Adrenal gland (tissue), 12 donors: ENCODE data around the gene UTP20. TPM values are rescaled to one million over a fixed set of nuclear protein-coding genes. Genes with fewer than 3 reads are reported as not detected.

Experiments used
- DNase-seq, 7 donors: peaks; one replicate each; pipeline ENCODE4 v3.0.0-alpha.2; 2019 to 2020
- H3K27ac ChIP-seq, 5 donors: fragments of 200-600 bp; sonication (generic) in 4 of 5; 1 replicate in 3 of 5; 2 replicates in 2 of 5; pipeline versions ENCODE4 v1.5.1 to v1.8.0; 2016 to 2020; ENCODE audit warnings: mild to moderate bottlenecking in 1 of 5
- H3K27me3 ChIP-seq: fragments of 200-600 bp; 2 replicates; pipeline ENCODE4 v1.8.0; 2021
- H3K36me3 ChIP-seq, 2 donors: fragments of 200-600 bp; replicated peaks in 1 of 2; 1 replicate in 1 of 2; 2 replicates in 1 of 2; pipeline versions ENCODE4 v1.5.1 to v1.8.0; 2018 to 2022
- H3K4me1 ChIP-seq, 2 donors: fragments of 200-600 bp; replicated peaks in 1 of 2; 1 replicate in 1 of 2; 2 replicates in 1 of 2; pipeline versions ENCODE4 v1.5.1 to v1.8.0; 2018 to 2021
- H3K4me3 ChIP-seq, 4 donors: fragments of 200-600 bp; sonication (generic) in 3 of 4; one replicate each; pipeline ENCODE4 v1.5.1; 2016 to 2018
- H3K9me3 ChIP-seq, 3 donors: fragments of 200-600 bp; sonication (generic) in 1 of 3; replicated peaks in 1 of 3; 1 replicate in 2 of 3; 2 replicates in 1 of 3; pipeline versions ENCODE4 v1.5.1 to v1.8.0; 2016 to 2021
- POLR2A ChIP-seq, 2 donors: fragments of 450-650 bp; IDR thresholded peaks; one replicate each; pipeline ENCODE4 v1.6.1; 2017; ENCODE audit warnings: antibody characterized with exemption in 2 of 2, mild to moderate bottlenecking in 2 of 2, moderate library complexity in 1 of 2
- WGBS, 4 donors: extraction: QIAGEN DNeasy Blood & Tissue Kit in 2 of 4; methylation state at CpG; one replicate each; pipeline versions ENCODE4 v1.1.5 to v1.1.7; 2013 to 2017; 5-methylcytosine and 5-hydroxymethylcytosine counted together
- intact Hi-C, 2 donors: fragments of 100-400 bp; cut with DNase I; formaldehyde crosslinking; loops; one replicate each; pipeline versions ENCODE4 v1.14.1 to v1.15.0; 2022 to 2023
- polyA plus RNA-seq, 3 donors: library from polyadenylated mRNA; stranded (reverse); fragments of 200-250 nt in 2 of 3; fragments of 350-450 nt in 1 of 3; fragmentation: Illumina TruSeq in 1 of 3; extraction: RNeasy Lipid Tissue Mini Kit (QIAGEN cat#74804) in 1 of 3; gene quantifications; one replicate each; pipeline ENCODE4 v1.2.3, GENCODE V29; 2013 to 2014
- total RNA-seq, 9 donors: library from RNA; depleted of rRNA in 4 of 9; stranded (reverse); fragments of >200 nt in 4 of 9; fragments of 120-200 nt in 1 of 9; fragmentation: NEBNext Ultra II Directional in 1 of 9; extraction: Animal tissue kit (Norgen Biotek cat#: 25700) in 1 of 9; gene quantifications; one replicate each; pipeline versions ENCODE4 v1.1.0 to v1.2.4, GENCODE V29; 2013 to 2023
- TF ChIP-seq, protein P1 (sequence below), 6 experiments: fragments of 450-650 bp in 4 of 6; fragments of 200-600 bp in 2 of 6; sonication (generic) in 1 of 6; IDR thresholded peaks; 1 replicate in 5 of 6; 2 replicates in 1 of 6; pipeline versions ENCODE4 v1.5.1 to v1.8.0; 2016 to 2021; ENCODE audit warnings: antibody characterized with exemption in 6 of 6, mild to moderate bottlenecking in 2 of 6, moderate library complexity in 1 of 6
- donor health status: healthy with polysubstance abuse.
- donor health status: Bipolar disorder and iron deficiency.
- donor health status: DM: yes; HTN: yes; CAD: no.
- donor health status: DM: no; HTN: no; CAD: no.
- donor health status: DM: no; HTN: no; CAD: no.
- donor health status: DM: yes; HTN: yes; CAD: no.

The UTP20 gene
- total and polyA plus RNA-seq, 12 donors = 1.9 to 17.5 (median 15.0) TPM

DNA sequence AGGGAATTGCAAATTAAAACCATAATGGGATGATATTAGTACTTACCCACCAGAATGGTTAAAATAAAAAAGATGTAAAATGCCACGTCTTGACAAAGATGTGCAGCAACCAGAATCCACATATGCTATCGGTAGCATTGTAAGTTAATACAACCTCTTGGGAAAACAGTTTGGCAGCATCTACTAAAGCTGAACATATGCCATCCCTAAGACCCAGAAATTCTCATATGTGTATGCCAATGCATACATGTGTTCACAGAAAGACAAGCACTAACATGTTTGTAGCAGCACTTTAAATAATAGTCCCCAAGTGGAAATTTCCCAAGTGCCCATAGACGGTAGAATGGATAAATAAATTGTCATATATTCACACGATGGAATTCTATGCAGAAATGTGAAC is 41.6 kb upstream of the UTP20 start:
- 79 to 84% (median 81%) methylated on average over 4 of the region's 4 CpGs for WGBS, 4 donors

DNA sequence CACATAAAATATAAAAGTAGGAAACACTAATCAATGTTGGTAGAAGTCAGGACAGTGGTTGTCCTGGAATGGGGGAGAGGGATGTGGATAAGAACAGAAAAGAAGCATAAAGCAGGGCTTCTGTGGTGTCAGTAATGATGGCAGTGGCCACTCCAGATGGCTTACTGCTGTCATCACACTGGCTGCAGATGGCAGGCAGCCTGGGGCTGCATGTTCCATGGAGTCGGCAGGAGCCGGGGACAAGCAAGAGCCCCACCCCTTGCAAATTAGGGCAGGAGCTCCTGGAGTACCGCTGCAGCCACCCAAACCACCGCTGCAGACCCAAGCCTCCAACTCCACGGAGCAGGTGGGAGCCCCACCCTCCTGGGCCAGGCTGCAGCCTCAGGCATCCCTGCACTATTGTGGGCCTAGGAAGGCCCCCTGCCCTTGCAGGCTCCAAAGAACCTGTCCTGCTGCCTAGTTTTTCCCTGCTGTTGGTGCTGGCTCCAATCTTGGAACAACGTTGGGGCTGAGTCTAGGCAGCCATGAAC is 41.0 kb upstream of the UTP20 start:
- Histone ChIP-seq H3K36me3 (no peaks in the 10 kb centered on the region), H3K9me3 (no peaks in the 10 kb centered on the region), H3K27me3 (no peaks in the 10 kb centered on the region), H3K27ac (no peak overlapping the region), H3K4me3 (no peak overlapping the region), H3K4me1 (no peaks in the 10 kb centered on the region)
- 60 to 92% (median 81%) methylated on average over 1 to 6 of the region's 6 CpGs for WGBS, 4 donors
- no peak for DNase-seq
- intact Hi-C loops = no loop called here
- no peak for TF ChIP-seq POLR2A (IDR thresholded peaks at IDR 0.05)
- TF ChIP-seq, protein P1, sequence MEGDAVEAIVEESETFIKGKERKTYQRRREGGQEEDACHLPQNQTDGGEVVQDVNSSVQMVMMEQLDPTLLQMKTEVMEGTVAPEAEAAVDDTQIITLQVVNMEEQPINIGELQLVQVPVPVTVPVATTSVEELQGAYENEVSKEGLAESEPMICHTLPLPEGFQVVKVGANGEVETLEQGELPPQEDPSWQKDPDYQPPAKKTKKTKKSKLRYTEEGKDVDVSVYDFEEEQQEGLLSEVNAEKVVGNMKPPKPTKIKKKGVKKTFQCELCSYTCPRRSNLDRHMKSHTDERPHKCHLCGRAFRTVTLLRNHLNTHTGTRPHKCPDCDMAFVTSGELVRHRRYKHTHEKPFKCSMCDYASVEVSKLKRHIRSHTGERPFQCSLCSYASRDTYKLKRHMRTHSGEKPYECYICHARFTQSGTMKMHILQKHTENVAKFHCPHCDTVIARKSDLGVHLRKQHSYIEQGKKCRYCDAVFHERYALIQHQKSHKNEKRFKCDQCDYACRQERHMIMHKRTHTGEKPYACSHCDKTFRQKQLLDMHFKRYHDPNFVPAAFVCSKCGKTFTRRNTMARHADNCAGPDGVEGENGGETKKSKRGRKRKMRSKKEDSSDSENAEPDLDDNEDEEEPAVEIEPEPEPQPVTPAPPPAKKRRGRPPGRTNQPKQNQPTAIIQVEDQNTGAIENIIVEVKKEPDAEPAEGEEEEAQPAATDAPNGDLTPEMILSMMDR (IDR thresholded peaks at IDR 0.05) = no peak

More for the DNA sequence above, 41.6 kb upstream of the UTP20 start:
- Histone ChIP-seq H3K27me3 (no peaks in the 10 kb centered on the region), H3K27ac (no peak overlapping the region), H3K36me3 (no peaks in the 10 kb centered on the region), H3K4me1 (no peaks in the 10 kb centered on the region), H3K4me3 (no peak overlapping the region), H3K9me3 (no peaks in the 10 kb centered on the region)
- TF ChIP-seq, protein P1 (IDR thresholded peaks at IDR 0.05) = no peak
- no peak for TF ChIP-seq POLR2A (IDR thresholded peaks at IDR 0.05)
- intact Hi-C loops = no loop called here
- DNase-seq = no peak

DNA sequence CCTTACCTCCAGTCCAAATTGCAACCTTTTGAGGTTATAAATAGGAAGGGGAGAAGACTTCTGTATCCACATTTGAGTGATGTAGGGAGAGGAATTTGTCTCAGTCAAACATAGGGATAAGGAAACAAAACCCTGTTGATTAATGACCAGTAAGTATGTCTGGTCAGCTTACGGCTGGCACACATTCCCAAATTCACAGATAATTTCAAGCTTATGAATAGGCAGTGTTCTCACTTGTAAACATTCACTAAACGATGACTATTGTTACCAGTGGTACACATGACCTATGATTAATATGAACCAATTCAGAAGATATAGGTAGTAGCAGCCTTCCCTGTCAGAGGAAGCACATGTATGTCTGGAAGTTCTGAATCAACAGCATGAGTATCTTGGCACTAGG is 36.8 kb upstream of the UTP20 start:
- no peak overlapping the region for H3K4me3 ChIP-seq
- WGBS, 4 donors = 69 to 81% (median 72%) methylated on average over 2 of the region's 2 CpGs

DNA sequence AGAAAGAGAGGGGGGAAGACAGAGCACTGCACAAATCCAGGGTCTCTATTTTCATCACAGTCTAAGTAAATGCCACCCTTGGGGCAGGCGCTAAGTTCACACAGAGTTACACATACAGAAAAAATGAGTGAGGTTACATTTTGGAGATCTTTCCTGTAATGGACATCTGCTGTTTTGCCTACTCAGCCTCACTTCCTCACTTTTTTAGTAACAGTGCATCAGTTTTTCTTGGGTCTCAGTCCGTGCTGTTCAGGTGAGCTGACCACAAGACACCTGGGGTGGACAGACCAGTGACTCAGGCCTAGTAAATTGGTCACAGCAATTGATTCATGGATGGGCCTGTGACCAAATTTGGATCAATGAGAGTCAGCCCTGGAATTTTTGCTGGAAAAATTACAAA is 36.3 kb upstream of the UTP20 start:
- DNase-seq = no peak
- intact Hi-C loops = no loop called here
- 84 to 97% (median 93%) methylated on average over 2 of the region's 2 CpGs for WGBS, 4 donors
- Histone ChIP-seq H3K4me1 (no peaks in the 10 kb centered on the region), H3K4me3 (no peak overlapping the region), H3K9me3 (no peaks in the 10 kb centered on the region), H3K27ac (no peak overlapping the region), H3K36me3 (no peaks in the 10 kb centered on the region), H3K27me3 (no peaks in the 10 kb centered on the region)
- TF ChIP-seq POLR2A (IDR thresholded peaks at IDR 0.05) = no peak
- TF ChIP-seq, protein P1 (IDR thresholded peaks at IDR 0.05) = no peak

More for the DNA sequence above, 36.8 kb upstream of the UTP20 start:
- Histone ChIP-seq H3K4me1 (no peaks in the 10 kb centered on the region), H3K27me3 (no peaks in the 10 kb centered on the region), H3K36me3 (no peaks in the 10 kb centered on the region), H3K27ac (no peak overlapping the region), H3K9me3 (no peaks in the 10 kb centered on the region)
- no peak for TF ChIP-seq POLR2A (IDR thresholded peaks at IDR 0.05)
- TF ChIP-seq, protein P1 (IDR thresholded peaks at IDR 0.05) = no peak
- intact Hi-C loops = no loop called here
- DNase-seq = no peak
